Effector CD4-positive, alpha-beta T cell (primary cell): ENCODE results near the gene C9orf50.

Experiments used
- DNase-seq: peaks from one replicate; pipeline ENCODE4 v3.0.0-alpha.2; 2020

The C9orf50 gene

DNA sequence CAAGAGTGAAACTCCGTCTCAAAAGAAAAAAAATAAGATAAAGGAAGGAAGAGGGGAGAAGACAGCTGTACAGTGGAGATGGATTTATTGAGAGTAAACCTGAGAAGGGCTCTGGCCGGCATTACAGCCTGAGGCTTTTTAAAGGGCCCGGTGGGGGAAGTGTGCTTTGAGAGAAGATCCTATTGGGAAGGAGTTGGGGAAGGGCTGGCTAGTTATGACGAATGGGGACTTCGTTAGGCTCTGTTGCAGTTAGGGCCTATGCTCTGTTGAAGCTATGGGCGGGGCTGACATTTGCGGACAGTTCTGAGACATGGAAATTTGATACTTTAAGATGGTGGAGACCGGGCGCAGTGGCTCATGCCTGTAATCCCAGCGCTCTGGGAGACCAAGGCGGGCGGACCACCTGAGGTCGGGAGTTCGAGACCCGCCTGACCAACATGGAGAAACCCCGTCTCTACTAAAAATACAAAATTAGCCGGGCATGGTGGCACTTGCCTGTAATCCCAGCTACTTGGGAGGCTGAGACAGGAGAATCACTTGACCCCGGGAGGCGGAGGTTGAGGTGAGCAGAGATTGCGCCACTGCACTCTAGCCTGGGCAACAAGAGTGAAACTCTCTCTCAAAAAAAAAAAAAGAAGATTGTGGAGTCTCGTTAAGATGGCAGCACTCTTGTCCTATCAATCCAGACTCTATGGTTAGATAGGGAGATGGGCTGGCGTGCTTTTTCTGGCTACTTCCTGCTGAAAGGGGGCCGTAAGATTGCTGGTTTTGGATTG is 33.2 kb downstream of the C9orf50 start:
- no peak for DNase-seq

DNA sequence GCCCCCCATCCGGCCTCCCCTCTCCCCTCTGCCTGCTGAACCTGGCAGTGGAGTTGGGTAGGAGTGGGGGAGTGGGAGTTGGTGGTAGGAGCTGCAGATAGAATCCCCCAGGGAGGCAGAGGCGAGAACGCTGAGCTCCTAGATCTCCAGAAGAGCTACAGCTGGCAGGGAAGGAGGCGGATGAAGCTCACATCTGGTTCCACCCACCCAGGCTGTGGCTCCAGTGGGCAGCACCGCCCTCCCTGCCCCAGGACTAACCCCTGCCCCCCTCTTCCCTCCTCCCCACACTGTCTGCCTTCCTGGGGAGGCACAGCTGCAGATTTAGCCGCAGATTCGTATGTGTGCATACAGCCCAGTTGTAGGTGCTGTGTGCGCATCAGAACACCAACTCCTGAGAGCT is 34.2 kb downstream of the C9orf50 start:
- DNase-seq, result no peak

DNA sequence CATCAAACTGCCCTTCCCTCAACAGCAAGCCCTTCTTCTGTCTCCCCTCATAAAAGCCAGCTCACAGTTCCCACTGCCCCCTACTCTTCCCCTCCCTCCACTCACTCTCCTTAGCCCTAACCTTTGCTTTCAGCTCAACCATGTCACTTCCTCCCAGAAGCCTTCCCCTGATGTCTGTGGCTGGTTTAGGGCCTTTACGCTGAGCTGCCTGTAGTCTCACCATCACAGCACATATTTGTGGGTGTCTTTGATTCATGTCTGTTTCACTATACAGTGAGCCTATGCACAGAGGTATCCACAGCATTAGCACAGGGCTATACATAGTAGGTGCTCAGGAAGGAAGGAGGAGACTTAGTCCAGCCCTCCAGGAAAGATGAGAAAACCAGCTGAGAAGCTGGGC is 34.7 kb downstream of the C9orf50 start:
- DNase-seq, result no peak

DNA sequence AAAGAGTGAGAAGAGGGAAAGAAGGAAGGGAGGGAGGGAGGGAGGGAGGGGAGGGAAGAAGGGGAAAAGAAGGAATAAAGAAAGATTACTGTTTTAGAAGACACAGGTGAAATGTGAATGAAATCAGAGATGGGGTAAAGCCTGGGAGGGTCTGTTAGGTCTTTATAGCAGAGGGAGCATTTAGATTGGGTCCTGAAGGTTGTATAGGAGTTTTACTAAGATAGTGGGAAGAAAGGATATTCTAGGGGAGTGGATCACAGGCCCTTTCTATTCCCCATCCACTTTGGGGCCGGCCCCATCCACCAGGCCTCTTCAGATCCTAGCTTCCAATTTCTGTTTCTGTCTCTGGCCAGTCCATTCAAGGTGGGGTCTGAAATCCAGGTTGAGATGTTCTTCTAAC is 35.5 kb downstream of the C9orf50 start:
- no peak for DNase-seq

DNA sequence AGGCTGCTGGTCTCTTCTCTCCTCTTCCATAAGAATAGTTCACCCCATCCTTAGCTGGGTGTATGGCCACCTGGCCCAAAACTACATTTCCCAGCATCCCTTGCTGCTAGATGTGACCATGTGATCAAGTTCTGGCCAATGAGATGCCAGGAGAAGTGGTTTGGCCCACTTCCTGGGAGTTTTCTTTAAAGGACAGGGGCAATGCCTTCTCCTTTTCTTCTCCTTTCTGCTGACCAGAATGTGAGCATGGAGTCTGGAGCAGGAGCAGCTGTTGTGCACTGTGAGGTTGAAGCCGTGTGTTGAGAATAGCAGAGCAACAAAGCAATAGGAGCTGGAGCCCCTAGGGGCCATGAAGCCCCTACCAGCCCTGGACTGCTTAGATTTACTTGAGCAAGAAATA is 36.8 kb downstream of the C9orf50 start:
- peak; percentile 55 for DNase-seq

DNA sequence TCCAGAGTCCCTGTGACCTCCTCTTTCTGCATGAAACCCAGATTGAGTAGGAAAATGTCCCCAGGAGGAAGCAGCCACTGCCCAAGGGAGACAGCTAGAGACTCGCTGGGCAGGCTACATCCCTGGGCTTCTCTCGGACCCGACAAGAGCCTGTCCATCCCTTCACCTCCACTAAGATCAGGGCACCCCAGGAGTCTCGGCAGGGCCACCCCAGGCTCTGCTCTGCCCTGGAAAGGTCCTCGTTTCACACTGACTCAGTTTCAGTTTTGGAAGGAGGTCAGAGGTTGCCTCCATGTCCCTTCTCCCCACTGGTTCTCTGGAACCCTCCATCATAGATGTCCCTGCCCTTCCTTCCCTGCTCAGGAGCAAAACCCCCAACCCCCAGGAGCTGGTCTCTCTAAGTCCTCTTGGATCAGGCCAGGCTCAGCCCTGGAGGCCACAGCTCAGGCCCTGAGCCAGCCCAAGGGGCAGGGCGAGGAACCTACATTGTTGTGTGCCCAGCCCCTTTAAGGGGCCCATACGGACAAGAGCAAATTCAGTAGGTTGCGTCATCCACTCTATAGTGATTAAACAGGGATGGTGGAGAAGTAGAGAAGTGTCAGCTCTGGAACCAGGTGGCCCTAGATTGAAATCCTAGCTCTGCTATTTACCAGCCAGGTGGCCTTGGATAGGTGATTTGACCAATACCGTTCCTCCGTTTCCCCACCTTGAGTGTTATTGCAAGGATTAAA is 37.4 kb downstream of the C9orf50 start:
- no peak for DNase-seq

DNA sequence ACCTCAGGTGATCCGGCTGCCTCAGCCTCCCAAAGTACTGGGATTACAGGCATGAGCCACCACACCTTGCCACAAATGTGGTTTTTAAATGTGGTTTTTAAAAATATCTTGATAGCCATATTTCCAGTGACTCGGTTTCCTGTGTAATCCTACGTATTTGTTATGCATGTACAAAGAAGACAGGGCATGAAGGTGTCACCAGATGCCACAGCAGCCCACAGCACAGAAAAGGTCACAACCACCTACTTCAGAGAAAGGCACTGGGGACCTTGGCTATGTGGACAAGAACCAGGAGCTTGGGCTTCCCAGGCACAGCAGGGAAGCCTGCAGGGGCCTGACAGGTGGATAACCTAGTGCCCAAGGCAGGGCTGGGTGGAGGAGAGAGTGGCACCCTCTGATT is 38.0 kb downstream of the C9orf50 start:
- DNase-seq, result no peak

DNA sequence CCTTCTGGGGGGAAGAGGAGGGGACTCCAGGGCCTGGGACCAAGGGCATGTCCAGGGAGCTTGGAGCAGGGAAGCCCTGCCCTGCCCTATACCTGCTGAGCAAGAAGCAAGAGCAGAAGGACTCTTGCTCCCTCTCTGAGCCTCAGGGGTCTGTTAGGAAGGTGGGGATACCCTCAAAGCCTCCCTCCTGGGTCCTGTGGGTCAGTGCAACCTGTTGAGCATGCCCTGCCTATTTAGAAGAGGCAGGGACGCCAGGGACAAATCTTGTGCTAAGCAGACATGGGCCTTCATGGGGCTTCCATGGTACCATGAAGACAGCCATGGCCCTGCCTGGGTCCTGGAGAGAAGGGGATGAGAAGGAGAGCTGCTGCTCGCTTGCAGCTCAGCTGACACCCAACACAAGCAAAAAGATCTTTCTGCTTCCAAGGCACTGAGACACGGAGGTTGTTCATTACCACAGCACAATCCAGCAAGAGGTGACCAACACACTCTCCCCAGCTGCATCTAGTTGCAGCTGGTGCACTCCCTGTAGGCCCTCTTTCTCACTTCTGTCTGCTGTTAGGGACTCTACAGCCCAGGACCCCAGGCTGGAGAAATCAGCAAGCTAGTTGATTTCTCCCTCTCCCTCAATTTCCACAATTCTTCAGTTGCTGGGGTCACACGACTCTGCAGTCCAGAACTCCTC is 39.3 kb downstream of the C9orf50 start:
- no peak for DNase-seq

DNA sequence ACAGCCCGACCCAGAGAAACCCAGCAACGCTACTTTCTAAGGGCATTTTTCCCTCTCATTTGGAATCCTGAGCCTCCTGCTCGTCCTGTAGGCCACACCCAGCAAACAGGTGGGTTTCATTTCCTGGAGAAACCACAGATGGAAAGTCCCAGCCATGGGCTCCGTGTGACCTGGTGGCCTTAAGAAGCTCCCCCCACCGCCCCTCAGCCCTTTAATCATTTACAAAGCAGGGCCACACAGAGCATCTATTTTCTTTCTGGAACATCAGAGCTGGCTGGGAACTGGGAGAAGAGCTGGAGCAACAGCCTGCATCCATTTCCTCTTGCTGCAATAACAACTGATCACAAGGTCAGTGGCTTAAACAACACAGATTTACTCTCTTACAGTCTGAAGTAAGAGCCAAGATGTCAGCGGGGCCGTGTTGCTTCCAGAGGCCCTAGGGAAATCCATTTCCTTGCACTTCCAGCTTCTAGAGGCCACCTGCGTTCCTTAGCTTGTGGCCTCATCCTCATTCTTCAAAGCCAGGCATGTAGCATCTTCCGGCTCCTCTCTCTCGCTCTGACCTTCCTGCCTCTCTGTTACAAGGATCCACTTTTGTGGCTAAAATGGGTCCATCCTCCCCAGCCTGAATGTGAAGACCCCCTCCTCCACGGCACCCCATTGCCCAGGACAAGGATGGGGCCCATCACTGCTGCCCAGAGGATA is 40.5 kb downstream of the C9orf50 start:
- no peak for DNase-seq

DNA sequence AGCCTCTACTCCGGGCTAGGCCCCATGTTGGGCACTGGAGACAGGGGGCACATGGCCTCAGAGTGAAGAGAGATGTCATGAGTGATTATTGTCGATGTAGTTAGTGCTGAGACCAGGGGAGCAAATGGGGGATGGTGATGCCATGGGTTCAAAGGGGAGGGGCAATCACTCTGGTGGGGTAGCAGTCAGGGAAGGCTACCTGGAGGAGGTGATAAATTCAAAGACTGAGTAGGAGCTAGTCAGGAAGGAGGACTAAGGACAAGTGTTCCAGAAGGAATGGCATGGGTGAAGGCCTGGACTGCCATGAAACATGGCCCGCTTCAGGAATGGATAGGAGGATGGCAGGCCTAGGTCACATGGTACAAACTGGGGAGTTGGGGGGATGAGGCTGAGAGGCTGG is 41.6 kb downstream of the C9orf50 start:
- DNase-seq, result no peak

DNA sequence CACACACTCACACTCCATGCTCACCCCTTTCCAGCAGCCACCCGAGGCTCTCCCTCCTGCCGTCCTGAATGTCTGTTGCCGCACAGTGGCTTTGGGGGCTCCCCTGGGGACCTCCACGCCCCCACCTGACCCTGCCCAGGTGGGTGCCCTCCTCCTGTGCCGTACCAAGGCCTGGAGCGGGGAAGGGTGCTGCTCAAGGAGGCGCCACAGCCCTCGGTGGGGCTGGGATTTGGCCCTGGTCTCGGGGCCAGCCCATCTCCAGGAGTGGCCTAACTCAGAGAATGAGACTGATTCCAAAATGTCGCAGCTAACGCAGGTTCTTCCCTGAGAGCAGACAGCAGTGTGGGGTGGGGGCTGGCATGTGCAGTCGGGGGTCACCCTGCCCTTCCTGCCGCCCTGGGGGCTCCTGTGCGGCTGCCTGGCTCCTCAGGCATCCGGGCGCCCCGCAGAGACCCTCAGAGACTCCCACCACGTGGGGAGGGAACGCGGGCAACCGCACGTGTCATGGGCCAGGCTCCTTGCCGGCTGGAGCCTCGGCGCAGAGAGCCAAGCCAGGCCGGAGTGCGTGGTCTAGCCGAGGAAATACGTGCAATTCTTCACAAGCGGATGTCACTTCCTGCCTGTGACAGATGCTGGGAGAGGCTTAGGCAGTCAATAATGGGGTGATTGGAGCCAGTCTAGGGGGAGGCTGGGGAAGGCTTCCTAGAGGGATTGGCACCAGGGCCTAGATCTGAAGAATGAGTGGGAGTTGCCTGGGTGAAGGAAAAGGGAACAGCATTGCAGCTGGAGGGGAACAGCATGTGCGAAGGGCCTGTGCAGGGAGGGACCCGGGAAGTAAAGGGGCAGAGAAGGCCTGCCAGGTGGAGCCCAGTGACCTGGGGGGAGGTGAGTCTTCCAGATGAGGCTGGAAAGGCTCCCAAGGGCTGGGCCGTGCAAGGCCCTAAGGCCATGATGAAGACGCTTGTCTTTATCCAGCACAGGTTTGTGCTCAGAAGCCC is 44.1 kb downstream of the C9orf50 start:
- no peak for DNase-seq

DNA sequence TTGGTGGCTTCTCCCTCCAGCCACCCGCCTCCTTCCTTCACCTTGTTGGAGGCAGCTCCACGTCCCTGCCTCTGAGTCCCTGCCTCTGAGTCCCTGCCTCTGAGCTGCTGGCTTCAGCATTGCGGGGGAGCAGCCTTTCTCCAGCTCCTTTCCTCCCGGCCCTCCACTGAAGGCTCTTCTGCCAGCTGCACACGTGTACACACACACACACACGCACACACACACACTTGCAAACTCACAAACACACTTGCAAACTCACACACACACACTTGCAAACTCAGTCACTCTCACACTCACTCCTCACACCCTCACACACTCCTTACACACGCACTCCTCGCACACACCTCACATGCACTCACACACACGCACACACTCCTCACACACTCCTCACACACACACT is 45.1 kb downstream of the C9orf50 start:
- DNase-seq, result no peak

DNA sequence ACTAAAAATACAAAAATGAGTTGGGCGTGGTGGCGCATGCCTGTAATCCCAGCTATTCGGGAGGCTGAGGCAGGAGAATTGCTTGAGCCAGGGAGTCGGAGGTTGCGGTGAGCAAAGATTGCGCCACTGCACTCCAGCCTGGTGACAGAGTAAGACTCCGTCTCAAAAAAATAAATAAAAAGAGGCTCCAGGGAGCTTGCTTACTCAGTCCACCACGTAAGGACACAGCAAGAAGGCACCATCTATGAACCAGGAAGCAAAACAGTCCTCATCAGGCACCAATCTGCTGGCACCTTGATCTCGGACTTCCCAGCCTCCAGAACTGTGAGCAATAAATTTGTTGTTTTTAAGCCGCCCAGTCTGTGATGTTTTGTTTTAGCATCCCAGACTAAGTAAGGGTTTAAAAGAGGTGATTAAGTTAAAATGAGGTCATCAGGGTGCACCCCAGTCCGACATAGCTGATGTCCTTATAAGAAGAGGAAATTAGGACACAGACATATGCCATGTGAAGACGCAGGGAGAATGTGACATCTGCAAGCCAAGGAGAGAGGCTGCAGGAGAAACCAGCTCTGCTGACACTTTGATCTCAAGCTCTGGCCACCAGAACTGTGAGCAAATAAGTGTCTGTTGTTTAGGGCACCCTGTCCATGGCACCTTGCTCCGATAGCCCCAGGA is 45.9 kb downstream of the C9orf50 start:
- DNase-seq, result no peak

DNA sequence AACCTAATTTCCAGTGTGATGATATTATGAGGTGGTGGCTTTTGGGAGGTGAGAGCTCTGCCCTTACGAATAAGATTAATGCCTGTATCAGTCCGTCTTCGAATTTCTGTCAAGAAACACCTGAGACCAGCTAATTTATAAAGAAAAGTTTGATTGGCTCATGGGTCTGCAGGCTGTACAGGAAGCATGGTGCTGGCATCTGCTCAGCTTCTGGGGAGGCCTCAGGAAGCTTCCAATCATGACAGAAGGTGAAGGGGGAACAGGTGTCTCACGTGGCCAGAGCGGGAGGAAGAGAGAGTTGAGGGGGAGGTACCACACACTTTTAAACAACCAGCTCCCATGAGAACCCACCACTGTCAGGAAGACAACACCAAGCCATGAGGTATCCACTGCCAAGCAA is 46.9 kb downstream of the C9orf50 start:
- DNase-seq, result no peak

DNA sequence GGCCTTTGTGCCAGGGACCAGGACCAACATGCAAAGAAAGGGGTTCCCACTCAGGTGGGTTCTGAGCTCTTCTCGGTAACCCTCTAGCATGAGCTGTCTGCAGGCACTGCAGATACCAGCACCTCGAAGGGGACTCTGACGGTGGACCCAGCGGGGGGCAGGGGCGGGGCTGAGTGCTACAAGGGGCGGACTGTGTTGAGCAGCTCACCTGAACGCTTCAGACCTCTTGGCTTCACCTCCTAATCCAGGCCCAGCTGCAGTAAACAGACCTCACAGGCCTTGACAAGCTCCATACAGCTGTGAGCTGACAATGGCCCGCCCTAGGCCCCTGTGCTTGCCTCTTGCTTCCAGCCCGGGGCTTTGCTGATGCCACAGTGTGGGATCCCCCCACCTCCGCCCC is 48.4 kb downstream of the C9orf50 start:
- no peak for DNase-seq

DNA sequence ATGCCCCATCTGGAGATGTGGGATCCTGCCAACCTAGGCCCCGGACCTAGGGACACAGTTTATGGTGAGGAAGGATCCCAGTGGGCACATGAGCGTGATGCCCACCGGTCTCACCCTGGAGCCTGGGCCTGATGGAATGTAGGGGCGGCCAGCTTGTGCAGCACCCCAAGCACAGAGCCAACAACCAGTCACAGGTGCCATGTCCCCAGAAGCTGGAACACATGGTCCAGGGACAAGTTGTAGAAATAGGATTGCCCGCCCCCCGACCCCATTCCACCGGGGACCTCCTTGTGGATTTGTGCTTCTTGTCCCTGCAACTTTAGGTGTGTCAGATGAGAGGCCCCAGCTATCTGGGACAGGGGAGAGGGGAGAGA is 48.9 kb downstream of the C9orf50 start:
- DNase-seq, result no peak

DNA sequence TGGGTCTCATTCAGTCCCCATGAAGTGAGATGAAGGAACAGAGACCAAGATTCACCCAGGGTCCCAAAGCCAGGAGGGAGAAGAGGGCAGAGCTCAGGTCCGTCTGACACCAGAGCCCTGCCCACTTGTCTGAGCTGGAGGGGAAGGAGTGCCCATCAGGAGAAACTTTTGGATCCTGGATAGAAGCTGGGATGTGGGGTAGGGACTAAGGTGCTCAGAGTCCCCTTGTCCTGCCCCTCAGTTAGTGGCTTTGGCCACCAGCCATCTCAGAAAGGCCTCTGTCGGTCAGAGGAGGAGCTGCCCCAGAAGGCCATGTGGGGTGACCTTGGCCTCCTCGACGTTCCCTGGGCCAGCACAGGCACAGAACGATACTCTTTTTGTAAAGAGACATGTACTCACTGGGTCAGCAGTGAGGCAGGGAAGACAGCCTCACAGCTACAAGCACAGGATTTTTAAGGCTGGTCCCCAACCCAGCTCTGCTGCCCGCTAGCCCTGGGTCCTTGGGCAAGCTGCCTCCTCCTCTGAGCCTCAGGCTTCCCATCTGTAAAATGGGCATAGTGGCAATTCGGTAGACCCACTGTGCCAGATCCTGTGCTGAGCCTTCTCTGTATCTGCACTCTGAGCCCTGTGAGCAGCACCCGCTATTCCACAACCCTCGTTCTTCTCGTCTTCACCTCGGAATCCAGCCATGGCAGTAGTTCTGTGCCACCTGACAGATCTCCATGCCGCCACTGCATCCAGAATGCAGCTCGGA is 49.4 kb downstream of the C9orf50 start:
- no peak for DNase-seq

DNA sequence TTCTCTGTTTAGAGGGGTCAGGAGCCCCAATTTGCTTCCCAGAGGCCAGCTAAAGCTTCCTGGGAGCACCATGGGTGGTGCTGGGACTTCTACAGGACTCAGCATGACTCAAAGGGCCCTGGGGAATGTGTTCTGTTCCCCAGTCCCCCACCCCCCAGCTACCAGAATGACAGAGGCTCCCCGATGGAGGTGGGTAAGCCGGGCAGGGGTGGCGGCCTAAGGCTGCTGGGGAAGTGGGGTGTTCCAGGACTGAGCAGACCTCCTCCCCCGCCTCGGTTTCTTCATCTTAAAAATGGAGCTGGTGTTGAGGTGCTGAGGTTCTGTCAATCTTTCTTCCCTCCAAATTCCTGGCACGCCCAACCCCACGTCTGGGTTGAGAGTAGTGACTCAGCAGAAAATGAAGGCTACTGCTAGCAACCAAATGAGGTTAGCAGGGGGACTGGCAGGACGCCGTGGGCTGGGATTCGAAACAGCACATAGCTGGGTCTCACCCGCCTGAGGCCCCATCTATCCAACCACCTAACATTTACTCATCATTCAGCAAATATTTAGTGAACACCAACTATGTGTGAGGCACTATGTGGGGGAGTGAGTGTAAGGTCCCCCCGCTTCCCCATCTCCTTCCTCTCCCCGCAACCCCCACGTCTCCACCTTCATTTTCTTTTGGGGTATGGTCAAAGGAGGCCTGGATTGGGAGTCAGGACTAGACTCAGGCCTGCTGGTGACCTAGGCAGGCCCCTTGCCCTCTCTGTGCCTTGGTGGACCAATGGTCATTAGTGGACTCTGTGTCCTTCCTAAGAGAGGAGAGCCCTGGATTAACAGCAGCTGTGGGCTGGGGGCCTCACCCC is 50.2 kb downstream of the C9orf50 start:
- DNase-seq, result no peak
